ENCODE measurements around the gene SIX3. TPM values are rescaled to one million over a fixed set of nuclear protein-coding genes. Genes with fewer than 3 reads are reported as not detected.
A peak's percentile ranks its signal among the peaks of the same experiment; 100 is the strongest.

The SIX3 gene
- total and polyA plus RNA-seq, 2 experiments from 2014 or later, result not detected

GRCh38 chr2:44979581-44979980 lies 38.1 kb downstream of the SIX3 start:
- DNase-seq, result no peak
- no peaks in the 10 kb centered on the region for H3K79me2 ChIP-seq (ENCODE audit: insufficient read depth)
- TF ChIP-seq EZH2phosphoT487 (IDR thresholded peaks at IDR 0.05; ENCODE audit: insufficient read depth, low read depth) (no peak), EZH2 (IDR thresholded peaks at IDR 0.05; ENCODE audit: insufficient read depth, poor library complexity, severe bottlenecking) (no peak)
- WGBS, 2 experiments (ENCODE audit: low coverage in 1 of 2, low lambda C conversion rate in 2 of 2, missing lambda C conversion rate in 2 of 2), result 59 to 63% methylated on average over 11 of the region's 11 CpGs
- no peaks in the 10 kb centered on the region for H3K36me3 ChIP-seq (ENCODE audit: low read depth)
- no peaks in the 10 kb centered on the region for H3K9me3 ChIP-seq (ENCODE audit: low read depth)
- in situ Hi-C loops (cut with MboI), result no loop called here
- H4K20me1 ChIP-seq (ENCODE audit: insufficient read depth), result no peaks in the 10 kb centered on the region
- no peak overlapping the region for H3K9ac ChIP-seq
- H3K4me3 ChIP-seq, result no peak overlapping the region
- no peak overlapping the region for H2AFZ ChIP-seq
- H3F3A ChIP-seq (ENCODE audit: insufficient read depth), result no peaks in the 10 kb centered on the region
- no peak overlapping the region for H3K27ac ChIP-seq
- no peaks in the 10 kb centered on the region for H3K4me1 ChIP-seq (ENCODE audit: insufficient read depth)
- H3K27me3 ChIP-seq (replicated peaks; ENCODE audit: insufficient read depth), result peaks cover 5% of the 10 kb centered on the region
- no peaks in the 10 kb centered on the region for H3K9me2 ChIP-seq (ENCODE audit: insufficient read depth)
- H3K4me2 ChIP-seq (ENCODE audit: unreplicated experiment), result no peak overlapping the region

DNA sequence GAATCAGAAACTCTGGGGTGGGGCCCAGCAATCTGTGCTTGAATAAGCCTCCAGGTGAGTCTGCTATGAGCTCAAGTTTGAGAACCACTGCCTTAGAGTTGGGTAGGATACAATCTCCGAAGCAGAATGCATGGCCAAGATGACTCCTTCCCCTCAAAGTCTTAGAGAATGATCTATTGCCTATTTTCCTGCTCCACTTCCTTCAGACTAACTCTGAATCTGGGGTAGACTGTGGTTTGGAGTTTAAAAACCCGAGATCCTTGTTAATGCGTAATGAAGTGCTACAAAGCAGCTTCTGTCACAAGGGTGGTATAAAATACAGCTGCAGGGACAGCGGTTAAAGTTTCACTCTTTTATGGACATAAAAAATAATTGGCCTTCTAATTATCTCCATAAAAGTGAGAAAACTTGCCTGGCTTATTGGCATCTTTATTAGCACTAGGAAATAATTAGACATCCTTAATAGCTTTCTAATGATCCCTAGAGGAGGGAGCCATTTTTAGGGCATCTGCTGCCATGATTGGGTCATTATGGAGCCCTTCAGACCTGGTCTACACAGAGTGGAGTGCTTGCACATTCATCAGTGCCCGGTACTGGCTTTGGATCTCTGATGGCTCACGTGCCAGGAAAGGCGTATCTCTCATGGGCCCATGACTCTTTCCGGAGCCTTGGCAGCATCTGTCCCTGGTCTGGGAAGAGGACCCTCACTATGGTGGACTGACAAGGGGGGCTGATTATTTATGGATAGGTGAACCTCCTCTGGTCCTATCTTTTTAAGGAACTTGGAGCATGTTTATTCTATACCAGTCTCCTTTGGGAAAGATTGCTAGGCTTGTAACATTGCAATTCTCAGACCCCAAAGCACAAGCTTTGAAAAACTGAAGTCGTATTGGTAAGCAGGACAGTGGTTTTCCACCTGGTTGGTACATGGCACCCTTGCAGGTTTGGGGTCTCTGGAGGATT lies 39.5 kb downstream of the SIX3 start:
- no peaks in the 10 kb centered on the region for H3K79me2 ChIP-seq (ENCODE audit: insufficient read depth)
- H3F3A ChIP-seq (ENCODE audit: insufficient read depth), result no peaks in the 10 kb centered on the region
- peaks cover 5% of the 10 kb centered on the region for H3K27me3 ChIP-seq (replicated peaks; ENCODE audit: insufficient read depth)
- H3K27ac ChIP-seq, result no peak overlapping the region
- no peak overlapping the region for H2AFZ ChIP-seq
- no peaks in the 10 kb centered on the region for H3K4me1 ChIP-seq (ENCODE audit: insufficient read depth)
- DNase-seq, result no peak
- H3K9me2 ChIP-seq (ENCODE audit: insufficient read depth), result no peaks in the 10 kb centered on the region
- in situ Hi-C loops (cut with MboI), result loop anchor here (5.0 kb wide), 1 partner anchor 511 kb away; no protein-coding TSS in a partner anchor
- TF ChIP-seq EZH2phosphoT487 (IDR thresholded peaks at IDR 0.05; ENCODE audit: insufficient read depth, low read depth) (no peak), EZH2 (IDR thresholded peaks at IDR 0.05; ENCODE audit: insufficient read depth, poor library complexity, severe bottlenecking) (no peak)
- H3K9ac ChIP-seq, result no peak overlapping the region
- H3K36me3 ChIP-seq (ENCODE audit: low read depth), result no peaks in the 10 kb centered on the region
- H3K4me2 ChIP-seq (ENCODE audit: unreplicated experiment), result no peak overlapping the region
- H4K20me1 ChIP-seq (ENCODE audit: insufficient read depth), result no peaks in the 10 kb centered on the region
- H3K9me3 ChIP-seq (ENCODE audit: low read depth), result no peaks in the 10 kb centered on the region
- no peak overlapping the region for H3K4me3 ChIP-seq
- WGBS, 2 experiments (ENCODE audit: low coverage in 1 of 2, low lambda C conversion rate in 2 of 2, missing lambda C conversion rate in 2 of 2), result 68 to 70% methylated on average over 9 of the region's 9 CpGs

- Histone ChIP-seq H4K20me1 (ENCODE audit: insufficient read depth) (no peaks in the 10 kb centered on the region), H2AFZ (0 out of 2 replicates have a peak overlapping the region, but pooled peaks have one; percentile 46), H3K36me3 (ENCODE audit: low read depth) (no peaks in the 10 kb centered on the region), H3K4me3 (no peak overlapping the region), H3K79me2 (ENCODE audit: insufficient read depth) (no peaks in the 10 kb centered on the region), H3K9me3 (ENCODE audit: low read depth) (no peaks in the 10 kb centered on the region), H3K27me3 (replicated peaks; ENCODE audit: insufficient read depth) (peaks cover 5% of the 10 kb centered on the region), H3K9me2 (ENCODE audit: insufficient read depth) (no peaks in the 10 kb centered on the region), H3K4me2 (ENCODE audit: unreplicated experiment) (no peak overlapping the region), H3K4me1 (ENCODE audit: insufficient read depth) (no peaks in the 10 kb centered on the region), H3K27ac (no peak overlapping the region), H3F3A (ENCODE audit: insufficient read depth) (no peaks in the 10 kb centered on the region), H3K9ac (no peak overlapping the region)
- in situ Hi-C loops (cut with MboI), result loop anchor here (5.0 kb wide), 1 partner anchor 511 kb away; no protein-coding TSS in a partner anchor
- WGBS, 2 experiments (ENCODE audit: low coverage in 1 of 2, low lambda C conversion rate in 2 of 2, missing lambda C conversion rate in 2 of 2), result 11 to 14% methylated on average over 14 of the region's 14 CpGs
- TF ChIP-seq EZH2phosphoT487 (IDR thresholded peaks at IDR 0.05; ENCODE audit: insufficient read depth, low read depth) (no peak), EZH2 (IDR thresholded peaks at IDR 0.05; ENCODE audit: insufficient read depth, poor library complexity, severe bottlenecking) (no peak)
- DNase-seq, result peak; percentile 85
Observed at GRCh38 chr2:44981714-44982108, 40.2 kb downstream of the SIX3 start.

DNA sequence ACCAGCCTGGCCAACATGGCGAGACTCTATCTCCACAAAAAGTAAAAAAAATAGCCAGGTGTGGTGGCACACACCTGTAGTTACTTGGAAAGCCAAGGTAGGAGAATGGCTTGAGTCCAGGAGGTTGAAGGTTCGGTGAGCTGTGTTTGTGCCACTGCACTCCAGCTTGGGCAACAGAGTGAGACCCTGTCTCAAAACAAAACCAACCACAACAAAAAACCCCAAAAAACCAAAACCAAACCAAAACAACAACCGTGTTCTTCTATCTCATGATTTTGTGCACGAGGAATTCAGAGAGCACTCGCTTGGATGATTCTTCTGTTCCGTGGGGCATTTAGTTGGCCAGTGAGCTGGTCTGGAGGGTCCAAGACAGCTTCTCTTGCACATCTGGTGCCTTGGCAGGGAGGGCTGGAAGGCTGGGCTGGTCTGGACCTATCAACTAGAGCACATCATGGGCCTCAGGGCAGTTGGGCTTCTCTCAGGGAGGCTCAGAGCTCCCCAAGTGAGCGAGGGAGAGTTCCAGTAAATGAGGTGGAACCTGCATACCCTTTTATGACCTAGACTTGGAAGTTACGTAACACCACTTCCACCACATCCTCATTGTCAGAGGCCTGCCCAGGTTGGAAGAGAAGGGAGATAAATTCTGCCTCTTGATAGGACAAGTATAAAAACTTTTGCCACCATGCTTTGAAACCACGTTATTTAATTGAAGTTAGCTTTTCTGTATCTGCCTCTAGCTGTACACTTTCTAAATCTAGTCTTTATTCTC lies 42.5 kb downstream of the SIX3 start:
- WGBS, 2 experiments (ENCODE audit: low coverage in 1 of 2, low lambda C conversion rate in 2 of 2, missing lambda C conversion rate in 2 of 2), result 68 to 72% methylated on average over 9 of the region's 9 CpGs
- no peak overlapping the region for H3K4me2 ChIP-seq (ENCODE audit: unreplicated experiment)
- no peaks in the 10 kb centered on the region for H3K36me3 ChIP-seq (ENCODE audit: low read depth)
- no peak for DNase-seq
- in situ Hi-C loops (cut with MboI), result loop anchor here (5.0 kb wide), 1 partner anchor 508 kb away; no protein-coding TSS in a partner anchor
- H3K9me3 ChIP-seq (ENCODE audit: low read depth), result no peaks in the 10 kb centered on the region
- H3K27me3 ChIP-seq (replicated peaks; ENCODE audit: insufficient read depth), result 0 out of 2 replicates have a peak, but pooled peaks cover 2% of the 10 kb centered on the region
- no peak overlapping the region for H2AFZ ChIP-seq
- no peak overlapping the region for H3K4me3 ChIP-seq
- no peaks in the 10 kb centered on the region for H3F3A ChIP-seq (ENCODE audit: insufficient read depth)
- H3K9me2 ChIP-seq (ENCODE audit: insufficient read depth), result no peaks in the 10 kb centered on the region
- TF ChIP-seq EZH2phosphoT487 (IDR thresholded peaks at IDR 0.05; ENCODE audit: insufficient read depth, low read depth) (no peak), EZH2 (IDR thresholded peaks at IDR 0.05; ENCODE audit: insufficient read depth, poor library complexity, severe bottlenecking) (no peak)
- no peaks in the 10 kb centered on the region for H4K20me1 ChIP-seq (ENCODE audit: insufficient read depth)
- no peaks in the 10 kb centered on the region for H3K79me2 ChIP-seq (ENCODE audit: insufficient read depth)
- H3K4me1 ChIP-seq (ENCODE audit: insufficient read depth), result no peaks in the 10 kb centered on the region
- no peak overlapping the region for H3K9ac ChIP-seq
- H3K27ac ChIP-seq, result no peak overlapping the region

All from GM23248 (cell line).